22Rv1 (cell line): ENCODE measurements around the gene DDX3X.
"Not testable (repeated sequence)": the region's sequence is repeated elsewhere in the genome, so short reads cannot be mapped to it uniquely, and the experiment has no call there.

ENCODE experiments used
- H3K27ac ChIP-seq: fragments of 450-650 bp; 2 replicates; pipeline ENCODE4 v1.5.1; 2017
- ZFX ChIP-seq: fragments of 450-650 bp; IDR thresholded peaks from 2 replicates; pipeline ENCODE4 v1.6.1; 2017; ENCODE audit warnings: antibody characterized with exemption, borderline replicate concordance
- TF ChIP-seq, protein P1 (sequence below): fragments of 450-650 bp; IDR thresholded peaks from 2 replicates; pipeline ENCODE4 v1.5.1; 2017; ENCODE audit warnings: mild to moderate bottlenecking

DDX3X gene

DNA sequence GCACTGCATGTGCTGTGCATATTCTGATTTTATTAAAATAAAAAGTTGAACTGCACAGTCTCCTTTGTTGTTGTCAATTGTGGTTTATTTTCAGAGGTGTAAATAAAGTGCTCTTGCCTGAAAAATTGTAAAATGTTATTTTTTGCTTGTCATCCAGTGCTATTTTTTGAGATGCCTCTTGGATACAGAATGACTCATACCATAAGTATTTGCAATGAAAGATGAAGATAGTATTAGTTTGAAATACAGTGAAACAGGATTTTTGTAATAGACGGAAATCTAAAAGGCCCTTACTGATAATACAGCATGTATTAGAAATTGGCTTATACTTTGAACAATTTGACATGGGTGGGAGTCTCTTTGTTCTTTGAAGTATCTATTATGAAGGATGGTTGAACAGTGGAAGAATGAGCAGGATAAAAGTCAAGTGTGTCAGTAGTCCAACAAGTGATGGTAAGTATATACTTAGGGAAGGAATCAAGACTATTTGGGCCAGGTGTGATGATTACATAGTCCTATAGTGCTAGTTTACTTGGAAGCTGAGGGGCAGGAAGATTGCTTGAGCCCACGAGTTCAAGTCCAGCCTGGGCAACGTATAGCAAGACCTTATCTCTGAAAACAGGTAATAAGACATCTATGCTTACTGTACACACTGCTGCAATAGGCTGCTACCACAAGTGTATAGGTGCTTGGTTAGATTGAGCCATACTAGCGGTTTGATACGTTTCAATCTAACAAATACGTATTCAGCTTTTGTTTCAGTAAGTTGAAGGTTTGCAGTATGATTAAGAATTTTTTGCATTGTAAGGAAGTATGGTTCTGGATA lies 16.4 kb downstream of the DDX3X start:
- H3K27ac ChIP-seq, result peak overlapping the region; percentile 4; the same call in 1 of the 2 replicates
- TF ChIP-seq, protein P1, sequence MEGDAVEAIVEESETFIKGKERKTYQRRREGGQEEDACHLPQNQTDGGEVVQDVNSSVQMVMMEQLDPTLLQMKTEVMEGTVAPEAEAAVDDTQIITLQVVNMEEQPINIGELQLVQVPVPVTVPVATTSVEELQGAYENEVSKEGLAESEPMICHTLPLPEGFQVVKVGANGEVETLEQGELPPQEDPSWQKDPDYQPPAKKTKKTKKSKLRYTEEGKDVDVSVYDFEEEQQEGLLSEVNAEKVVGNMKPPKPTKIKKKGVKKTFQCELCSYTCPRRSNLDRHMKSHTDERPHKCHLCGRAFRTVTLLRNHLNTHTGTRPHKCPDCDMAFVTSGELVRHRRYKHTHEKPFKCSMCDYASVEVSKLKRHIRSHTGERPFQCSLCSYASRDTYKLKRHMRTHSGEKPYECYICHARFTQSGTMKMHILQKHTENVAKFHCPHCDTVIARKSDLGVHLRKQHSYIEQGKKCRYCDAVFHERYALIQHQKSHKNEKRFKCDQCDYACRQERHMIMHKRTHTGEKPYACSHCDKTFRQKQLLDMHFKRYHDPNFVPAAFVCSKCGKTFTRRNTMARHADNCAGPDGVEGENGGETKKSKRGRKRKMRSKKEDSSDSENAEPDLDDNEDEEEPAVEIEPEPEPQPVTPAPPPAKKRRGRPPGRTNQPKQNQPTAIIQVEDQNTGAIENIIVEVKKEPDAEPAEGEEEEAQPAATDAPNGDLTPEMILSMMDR, result no peak
- no peak for TF ChIP-seq ZFX

DNA sequence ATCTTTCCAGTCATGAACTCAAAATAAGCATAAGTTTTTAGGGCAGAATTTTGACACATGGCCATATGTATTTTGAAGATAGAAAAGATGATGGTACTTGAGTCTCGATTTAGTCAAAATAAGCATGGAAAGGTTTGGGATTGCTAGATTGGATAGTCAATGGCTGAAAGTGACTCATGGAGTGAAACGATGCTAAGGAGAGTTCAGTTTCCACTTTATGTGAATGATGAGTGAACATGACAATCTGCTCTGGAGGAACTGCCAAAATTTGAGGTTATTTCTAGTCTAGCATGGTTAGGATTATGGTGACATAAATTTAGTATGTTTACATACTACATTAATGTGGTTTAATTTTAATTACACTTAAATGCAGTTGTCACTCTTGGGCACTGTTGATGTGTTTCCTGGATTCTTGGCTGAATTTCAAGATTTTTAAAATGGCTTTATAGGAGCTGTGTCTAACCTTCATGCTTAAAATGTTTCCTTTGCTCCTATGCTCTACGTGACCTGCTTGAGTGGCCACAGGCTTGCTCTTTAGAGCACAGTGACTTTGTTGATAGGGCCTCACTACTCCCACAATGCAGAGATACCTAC lies 17.1 kb downstream of the DDX3X start:
- H3K27ac ChIP-seq, result peak overlapping the region; percentile 4; the same call in 1 of the 2 replicates
- TF ChIP-seq, protein P1, result no peak
- TF ChIP-seq ZFX, result no peak

DNA sequence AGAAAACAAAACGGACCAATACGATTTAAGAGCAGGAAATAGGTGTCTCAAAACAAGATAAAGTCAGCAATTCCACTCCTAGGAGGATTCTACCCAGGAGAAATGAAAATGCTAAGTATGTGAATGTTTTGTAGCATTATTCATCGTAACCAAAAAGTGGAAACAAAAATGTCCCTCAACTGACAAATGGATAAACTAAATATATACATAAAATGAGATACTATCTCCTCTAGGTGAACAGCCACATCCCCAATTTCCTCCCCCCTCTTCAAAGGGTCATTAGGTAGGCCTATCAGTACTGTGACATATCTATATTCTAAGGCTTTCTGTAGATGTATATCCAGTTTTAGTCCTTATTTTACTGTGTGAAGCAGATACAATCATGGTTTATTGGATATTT lies 18.0 kb downstream of the DDX3X start:
- TF ChIP-seq, protein P1, result no peak
- TF ChIP-seq ZFX, result no peak
- H3K27ac ChIP-seq, result peak overlapping the region; percentile 4; the same call in 1 of the 2 replicates

DNA sequence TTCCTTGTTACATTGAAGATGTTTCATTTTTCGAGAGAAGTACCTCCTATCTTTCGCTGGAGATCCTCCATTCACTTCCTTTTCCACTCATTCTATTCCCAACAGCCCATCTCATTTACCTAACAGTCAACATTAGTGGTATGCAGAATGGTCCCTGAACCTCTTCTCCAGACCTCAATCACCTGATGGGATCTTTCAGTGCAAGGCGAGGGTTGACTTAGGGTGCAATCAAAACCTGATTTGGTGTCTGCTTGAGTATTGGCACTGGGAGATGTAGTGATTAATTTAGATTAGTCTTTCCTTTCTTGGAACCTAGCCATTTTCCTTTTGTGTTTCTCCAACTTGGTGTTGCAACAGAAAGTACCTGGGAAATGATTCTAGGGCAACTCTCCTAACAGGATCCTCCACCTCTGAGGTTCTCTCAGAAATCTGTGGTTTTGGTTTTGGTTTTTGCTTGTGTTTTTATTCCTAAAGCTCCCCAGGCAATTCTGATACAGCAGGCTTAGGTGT lies 18.4 kb downstream of the DDX3X start:
- no peak overlapping the region for H3K27ac ChIP-seq

DNA sequence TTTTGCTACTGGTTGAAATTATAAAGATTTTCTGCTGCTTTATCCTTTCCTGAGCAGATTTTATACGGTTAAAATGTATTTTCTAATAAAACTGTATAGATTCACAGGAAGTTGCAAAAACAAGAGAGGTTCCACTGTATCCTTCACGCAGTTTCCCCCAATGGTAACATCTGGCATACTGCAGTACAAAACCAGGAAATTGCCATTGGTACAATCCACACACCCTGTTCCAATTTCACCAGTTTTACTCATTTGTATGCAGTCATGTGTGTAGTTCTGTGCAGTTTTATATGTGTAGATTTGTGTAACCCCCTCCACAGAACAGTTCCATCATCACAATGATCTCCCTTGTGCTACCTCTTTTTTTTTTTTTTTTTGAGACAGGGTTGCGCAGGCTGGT lies 20.0 kb downstream of the DDX3X start:
- TF ChIP-seq ZFX, result no peak
- TF ChIP-seq, protein P1, result no peak
- no peak overlapping the region for H3K27ac ChIP-seq

More for the DNA sequence above, 18.4 kb downstream of the DDX3X start:
- TF ChIP-seq, protein P1, result no peak
- TF ChIP-seq ZFX, result no peak

DNA sequence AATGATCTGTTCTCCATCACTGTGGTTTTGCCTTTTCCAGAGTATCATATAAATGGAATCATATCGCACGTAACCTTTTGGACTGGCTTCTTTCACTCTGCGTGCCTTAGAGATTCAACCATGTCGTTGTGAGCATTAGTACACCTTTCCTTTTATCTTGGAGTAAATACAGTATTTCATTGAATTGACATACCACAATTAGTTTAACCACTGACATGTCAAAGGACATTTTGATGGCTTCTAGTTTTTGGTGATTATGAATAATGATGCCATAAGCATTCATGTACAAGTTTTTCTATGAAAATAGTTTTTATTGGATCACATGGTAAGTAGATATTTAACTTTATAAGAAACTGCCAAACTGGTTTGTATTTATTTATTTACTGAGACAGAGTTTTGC lies 35.2 kb downstream of the DDX3X start:
- TF ChIP-seq, protein P1, result no peak
- no peak for TF ChIP-seq ZFX
- H3K27ac ChIP-seq, result no peak overlapping the region

DNA sequence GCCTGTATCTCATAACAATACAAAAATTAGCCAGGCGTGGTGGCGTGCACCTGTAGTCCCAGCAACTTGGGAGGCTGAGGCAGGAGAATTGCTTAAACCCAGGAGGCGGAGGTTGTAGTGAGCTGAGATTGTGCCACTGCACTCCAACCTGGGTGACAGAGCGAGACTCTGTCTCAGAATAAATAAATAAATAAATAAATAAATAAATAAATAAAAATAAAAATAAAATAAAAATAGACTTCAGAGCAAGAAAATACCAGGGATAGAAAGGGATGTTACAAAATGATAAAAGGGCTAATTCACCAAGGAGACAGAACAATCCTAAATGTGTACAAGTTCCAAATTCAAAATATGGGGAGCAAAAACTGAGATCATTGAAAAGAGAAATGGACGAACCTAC lies 37.6 kb downstream of the DDX3X start:
- not testable (repeated sequence) for H3K27ac ChIP-seq
